WTC11 (cell line): ENCODE results near the gene MRTFB. TPM values are rescaled to one million over a fixed set of nuclear protein-coding genes. Genes with fewer than 3 reads are reported as not detected.

Experiments
- ATAC-seq: fragments of 200-7000 bp; cut with Tn5 transposase; 2 replicates; pipeline ENCODE4 v1.10.0; 2021; ENCODE audit warnings: mild to moderate bottlenecking, moderate library complexity
- CTCF ChIA-PET: fragments of 300-600 bp; sonication (Branson Sonifier 250); formaldehyde crosslinking; loops from one replicate; lab custom pipeline; 2021; ENCODE audit warnings: antibody characterized with exemption; lab: Charles Lee
- POLR2A ChIA-PET: fragments of 350-600 bp; sonication (Branson Sonifier 250); formaldehyde crosslinking; loops from one replicate; lab custom pipeline; 2021; ENCODE audit warnings: antibody characterized with exemption; lab: Charles Lee
- DNase-seq: peaks from one replicate; pipeline ENCODE4 v3.0.0; 2021; ENCODE audit warnings: low spot score
- H3K27ac Mint-ChIP-seq: 2 replicates; pipeline ENCODE4 v1.8.0; 2021; ENCODE audit warnings: mixed read lengths
- H3K27me3 Mint-ChIP-seq: 2 replicates; pipeline ENCODE4 v1.8.0; 2021; ENCODE audit warnings: low read depth, mild to moderate bottlenecking, moderate library complexity, mixed read lengths
- H3K36me3 Mint-ChIP-seq: 2 replicates; pipeline ENCODE4 v1.8.0; 2021; ENCODE audit warnings: mixed read lengths
- H3K4me1 Mint-ChIP-seq: 2 replicates; pipeline ENCODE4 v1.8.0; 2022; ENCODE audit warnings: mixed read lengths
- H3K4me3 Mint-ChIP-seq: 2 replicates; pipeline ENCODE4 v1.8.0; 2021; ENCODE audit warnings: mild to moderate bottlenecking, moderate library complexity, mixed read lengths
- H3K9me3 Mint-ChIP-seq: 2 replicates; pipeline ENCODE4 v1.8.0; 2021; ENCODE audit warnings: mixed read lengths
- ATF1 ChIP-seq: sonication (generic); formaldehyde crosslinking; IDR thresholded peaks from 2 replicates; pipeline ENCODE4 v1.8.1; 2023; ENCODE audit warnings: mild to moderate bottlenecking, moderate library complexity, missing genetic modification reagents
- GABPB1 ChIP-seq: sonication (generic); formaldehyde crosslinking; IDR thresholded peaks from 2 replicates; pipeline ENCODE4 v1.8.1; 2023; ENCODE audit warnings: mild to moderate bottlenecking, missing genetic modification reagents
- GTF2I ChIP-seq: fragments of 250-450 bp; sonication (Bioruptor Pico); conservative IDR thresholded peaks from 2 replicates; pipeline ENCODE4 v1.4.0; 2021; ENCODE audit warnings: mild to moderate bottlenecking
- RORB ChIP-seq: fragments of 250-450 bp; sonication (Bioruptor Pico); IDR thresholded peaks from 2 replicates; pipeline ENCODE4 v1.9.0; 2021; ENCODE audit warnings: mild to moderate bottlenecking
- SMAD3 ChIP-seq: sonication (generic); formaldehyde crosslinking; IDR thresholded peaks from 2 replicates; pipeline ENCODE4 v1.8.0; 2022; ENCODE audit warnings: missing genetic modification reagents, mild to moderate bottlenecking, borderline replicate concordance
- SOX15 ChIP-seq: fragments of 250-450 bp; sonication (Bioruptor Pico); IDR thresholded peaks from 2 replicates; pipeline ENCODE4 v1.9.0; 2021; ENCODE audit warnings: mild to moderate bottlenecking
- TEAD1 ChIP-seq: sonication (generic); formaldehyde crosslinking; IDR thresholded peaks from 2 replicates; pipeline ENCODE4 v1.8.0; 2022; ENCODE audit warnings: mild to moderate bottlenecking, missing genetic modification reagents
- ZNF219 ChIP-seq: sonication (generic); formaldehyde crosslinking; IDR thresholded peaks from 2 replicates; pipeline ENCODE4 v1.8.0; 2023; ENCODE audit warnings: missing genetic modification reagents, mild to moderate bottlenecking, borderline replicate concordance
- ZNF416 ChIP-seq: fragments of 250-450 bp; sonication (Bioruptor Pico); IDR thresholded peaks from 2 replicates; pipeline ENCODE4 v1.9.0; 2021; ENCODE audit warnings: mild to moderate bottlenecking, inconsistent platforms
- ZNF671 ChIP-seq: fragments of 250-450 bp; sonication (Bioruptor Pico); IDR thresholded peaks from 2 replicates; pipeline ENCODE4 v1.8.0; 2021; ENCODE audit warnings: mild to moderate bottlenecking
- total RNA-seq: library from RNA; stranded (reverse); gene quantifications from 3 replicates; pipeline ENCODE4 v1.2.3, GENCODE V29; 2021
- TF ChIP-seq, protein P1 (sequence below): sonication (generic); formaldehyde crosslinking; IDR thresholded peaks from 2 replicates; pipeline ENCODE4 v1.8.1; 2022; ENCODE audit warnings: low read depth, mild to moderate bottlenecking, moderate library complexity, missing genetic modification reagents, borderline replicate concordance
- TF ChIP-seq, protein P2 (sequence below): fragments of 250-450 bp; sonication (Bioruptor Pico); IDR thresholded peaks from 2 replicates; pipeline ENCODE4 v1.9.0; 2021; ENCODE audit warnings: moderate library complexity, mild to moderate bottlenecking, inconsistent platforms, borderline replicate concordance
- TF ChIP-seq, protein P3 (sequence below): sonication (generic); formaldehyde crosslinking; IDR thresholded peaks from 2 replicates; pipeline ENCODE4 v1.8.0; 2022; ENCODE audit warnings: mild to moderate bottlenecking, missing genetic modification reagents
- TF ChIP-seq, protein P4 (sequence below): sonication (generic); formaldehyde crosslinking; IDR thresholded peaks from 2 replicates; pipeline ENCODE4 v1.8.1; 2022; ENCODE audit warnings: mild to moderate bottlenecking, moderate library complexity, missing genetic modification reagents
- TF ChIP-seq, protein P5 (sequence below): sonication (generic); formaldehyde crosslinking; IDR thresholded peaks from 2 replicates; pipeline ENCODE4 v1.8.1; 2023; ENCODE audit warnings: mild to moderate bottlenecking, missing genetic modification reagents, moderate library complexity
- TF ChIP-seq, protein P6 (sequence below): sonication (generic); formaldehyde crosslinking; IDR thresholded peaks from 2 replicates; pipeline ENCODE4 v1.8.1; 2023; ENCODE audit warnings: mild to moderate bottlenecking, missing genetic modification reagents
- TF ChIP-seq, protein P7 (sequence below): fragments of 250-450 bp; sonication (Bioruptor Pico); IDR thresholded peaks from 2 replicates; pipeline ENCODE4 v1.9.0; 2021; ENCODE audit warnings: mild to moderate bottlenecking
- TF ChIP-seq, protein P8 (sequence below): sonication (generic); formaldehyde crosslinking; IDR thresholded peaks from 2 replicates; pipeline ENCODE4 v1.8.1; 2022; ENCODE audit warnings: missing genetic modification reagents, borderline replicate concordance
- TF ChIP-seq, protein P9 (sequence below): sonication (generic); formaldehyde crosslinking; IDR thresholded peaks from 2 replicates; pipeline ENCODE4 v1.8.0; 2023; ENCODE audit warnings: mild to moderate bottlenecking, missing genetic modification reagents

The MRTFB gene
- total RNA-seq, 1 experiment from 2014 or later, result 30.8 TPM

DNA sequence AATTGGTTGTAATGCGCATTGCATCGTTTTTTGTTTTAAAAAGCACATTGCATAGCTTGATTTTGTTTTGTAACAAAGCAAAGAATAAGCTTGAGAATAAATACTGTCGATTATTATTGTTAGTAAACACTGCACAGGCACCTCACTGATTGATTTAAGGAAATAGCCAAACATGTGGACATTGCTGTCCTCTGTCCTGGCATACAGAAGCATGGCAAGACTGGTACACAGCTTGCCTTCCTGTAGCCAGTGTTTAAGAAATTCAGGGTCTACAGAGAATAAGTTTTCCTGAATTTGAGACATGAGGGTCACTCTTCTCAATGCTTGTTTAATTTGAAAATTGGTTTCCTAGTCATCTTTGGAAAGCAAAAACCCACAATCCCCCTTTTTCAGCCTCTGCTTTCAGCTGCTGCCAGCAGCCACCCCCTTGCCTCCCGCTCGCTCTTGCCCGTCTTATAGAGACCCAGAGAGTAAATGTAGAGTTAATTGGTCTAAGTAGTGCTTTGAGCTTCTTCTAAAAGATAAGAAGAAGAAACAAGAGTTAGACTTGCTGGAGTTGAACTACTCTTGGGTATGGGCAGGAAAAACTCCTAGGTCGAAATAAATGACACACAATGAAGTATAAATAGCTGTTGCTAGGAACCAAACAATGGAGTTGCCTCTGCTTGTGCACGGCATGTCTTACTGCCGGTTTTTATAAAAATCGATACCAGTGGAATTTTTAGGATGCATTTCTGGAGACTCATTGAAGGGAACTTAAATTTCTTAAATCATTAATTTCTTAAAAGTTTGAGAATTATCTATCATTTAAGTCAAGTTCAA is 116.6 kb downstream of the MRTFB start (continued):
- TF ChIP-seq, protein P1, sequence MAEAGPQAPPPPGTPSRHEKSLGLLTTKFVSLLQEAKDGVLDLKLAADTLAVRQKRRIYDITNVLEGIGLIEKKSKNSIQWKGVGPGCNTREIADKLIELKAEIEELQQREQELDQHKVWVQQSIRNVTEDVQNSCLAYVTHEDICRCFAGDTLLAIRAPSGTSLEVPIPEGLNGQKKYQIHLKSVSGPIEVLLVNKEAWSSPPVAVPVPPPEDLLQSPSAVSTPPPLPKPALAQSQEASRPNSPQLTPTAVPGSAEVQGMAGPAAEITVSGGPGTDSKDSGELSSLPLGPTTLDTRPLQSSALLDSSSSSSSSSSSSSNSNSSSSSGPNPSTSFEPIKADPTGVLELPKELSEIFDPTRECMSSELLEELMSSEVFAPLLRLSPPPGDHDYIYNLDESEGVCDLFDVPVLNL (CRISPR knock-in tag), result no peak

DNA sequence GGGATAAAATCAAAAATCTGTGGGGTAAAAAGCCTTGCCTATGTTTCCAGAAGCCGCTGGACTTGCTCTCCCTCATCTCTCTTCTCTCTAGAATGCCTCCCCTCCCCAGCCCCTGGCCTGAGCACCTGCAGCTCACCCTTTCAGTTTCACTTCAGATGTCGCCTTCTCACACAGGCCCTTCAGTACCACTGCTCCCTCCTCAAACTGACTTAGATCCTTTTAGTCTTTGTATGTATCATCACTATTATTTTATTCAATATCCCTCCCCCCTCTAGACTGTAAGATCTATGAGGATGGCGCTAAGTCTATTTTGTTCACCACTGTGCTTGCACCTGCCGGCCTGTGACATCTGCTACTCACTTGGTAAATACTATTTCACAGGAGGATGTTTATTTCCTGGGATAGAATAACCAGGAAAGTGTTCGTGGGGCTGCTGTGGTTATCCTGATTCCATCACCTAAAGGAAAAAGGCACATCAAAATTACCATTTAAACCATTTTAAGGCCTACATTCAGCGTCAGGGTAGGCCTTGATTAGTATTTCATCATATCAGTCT is 122.3 kb downstream of the MRTFB start:
- H3K4me3 Mint-ChIP-seq, result no peak overlapping the region
- no peak for DNase-seq
- no peaks in the 10 kb centered on the region for H3K9me3 Mint-ChIP-seq
- 0 out of 2 replicates have a peak, but pooled peaks cover 3% of the 10 kb centered on the region for H3K4me1 Mint-ChIP-seq
- H3K27me3 Mint-ChIP-seq, result no peaks in the 10 kb centered on the region
- CTCF ChIA-PET, result no interaction called here
- H3K36me3 Mint-ChIP-seq, result no peaks in the 10 kb centered on the region
- no peak overlapping the region; the same call in 1 of the 2 replicates for H3K27ac Mint-ChIP-seq
- POLR2A ChIA-PET, result no interaction called here
- ATAC-seq, result no peak
- no peak for TF ChIP-seq SMAD3 (CRISPR knock-in tag)
- TF ChIP-seq ATF1, result no peak
- TF ChIP-seq GTF2I (CRISPR knock-in tag), result no peak
- TF ChIP-seq ZNF219 (CRISPR knock-in tag), result no peak
- no peak for TF ChIP-seq RORB (CRISPR knock-in tag)
- TF ChIP-seq SOX15, result no peak
- TF ChIP-seq, protein P2, sequence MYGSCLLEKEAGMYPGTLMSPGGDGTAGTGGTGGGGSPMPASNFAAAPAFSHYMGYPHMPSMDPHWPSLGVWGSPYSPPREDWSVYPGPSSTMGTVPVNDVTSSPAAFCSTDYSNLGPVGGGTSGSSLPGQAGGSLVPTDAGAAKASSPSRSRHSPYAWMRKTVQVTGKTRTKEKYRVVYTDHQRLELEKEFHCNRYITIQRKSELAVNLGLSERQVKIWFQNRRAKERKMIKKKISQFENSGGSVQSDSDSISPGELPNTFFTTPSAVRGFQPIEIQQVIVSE (CRISPR knock-in tag), result no peak
- TF ChIP-seq, protein P3, sequence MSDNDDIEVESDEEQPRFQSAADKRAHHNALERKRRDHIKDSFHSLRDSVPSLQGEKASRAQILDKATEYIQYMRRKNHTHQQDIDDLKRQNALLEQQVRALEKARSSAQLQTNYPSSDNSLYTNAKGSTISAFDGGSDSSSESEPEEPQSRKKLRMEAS (CRISPR knock-in tag), result no peak
- no peak for TF ChIP-seq ZNF416 (CRISPR knock-in tag)
- TF ChIP-seq GABPB1 (CRISPR knock-in tag), result no peak
- TF ChIP-seq, protein P4, sequence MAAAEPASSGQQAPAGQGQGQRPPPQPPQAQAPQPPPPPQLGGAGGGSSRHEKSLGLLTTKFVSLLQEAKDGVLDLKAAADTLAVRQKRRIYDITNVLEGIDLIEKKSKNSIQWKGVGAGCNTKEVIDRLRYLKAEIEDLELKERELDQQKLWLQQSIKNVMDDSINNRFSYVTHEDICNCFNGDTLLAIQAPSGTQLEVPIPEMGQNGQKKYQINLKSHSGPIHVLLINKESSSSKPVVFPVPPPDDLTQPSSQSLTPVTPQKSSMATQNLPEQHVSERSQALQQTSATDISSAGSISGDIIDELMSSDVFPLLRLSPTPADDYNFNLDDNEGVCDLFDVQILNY, result no peak
- TF ChIP-seq, protein P5, sequence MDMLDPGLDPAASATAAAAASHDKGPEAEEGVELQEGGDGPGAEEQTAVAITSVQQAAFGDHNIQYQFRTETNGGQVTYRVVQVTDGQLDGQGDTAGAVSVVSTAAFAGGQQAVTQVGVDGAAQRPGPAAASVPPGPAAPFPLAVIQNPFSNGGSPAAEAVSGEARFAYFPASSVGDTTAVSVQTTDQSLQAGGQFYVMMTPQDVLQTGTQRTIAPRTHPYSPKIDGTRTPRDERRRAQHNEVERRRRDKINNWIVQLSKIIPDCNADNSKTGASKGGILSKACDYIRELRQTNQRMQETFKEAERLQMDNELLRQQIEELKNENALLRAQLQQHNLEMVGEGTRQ (CRISPR knock-in tag), result no peak
- TF ChIP-seq, protein P6, sequence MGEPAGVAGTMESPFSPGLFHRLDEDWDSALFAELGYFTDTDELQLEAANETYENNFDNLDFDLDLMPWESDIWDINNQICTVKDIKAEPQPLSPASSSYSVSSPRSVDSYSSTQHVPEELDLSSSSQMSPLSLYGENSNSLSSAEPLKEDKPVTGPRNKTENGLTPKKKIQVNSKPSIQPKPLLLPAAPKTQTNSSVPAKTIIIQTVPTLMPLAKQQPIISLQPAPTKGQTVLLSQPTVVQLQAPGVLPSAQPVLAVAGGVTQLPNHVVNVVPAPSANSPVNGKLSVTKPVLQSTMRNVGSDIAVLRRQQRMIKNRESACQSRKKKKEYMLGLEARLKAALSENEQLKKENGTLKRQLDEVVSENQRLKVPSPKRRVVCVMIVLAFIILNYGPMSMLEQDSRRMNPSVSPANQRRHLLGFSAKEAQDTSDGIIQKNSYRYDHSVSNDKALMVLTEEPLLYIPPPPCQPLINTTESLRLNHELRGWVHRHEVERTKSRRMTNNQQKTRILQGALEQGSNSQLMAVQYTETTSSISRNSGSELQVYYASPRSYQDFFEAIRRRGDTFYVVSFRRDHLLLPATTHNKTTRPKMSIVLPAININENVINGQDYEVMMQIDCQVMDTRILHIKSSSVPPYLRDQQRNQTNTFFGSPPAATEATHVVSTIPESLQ (CRISPR knock-in tag), result no peak
- no peak for TF ChIP-seq ZNF671 (CRISPR knock-in tag)
- TF ChIP-seq, protein P7, sequence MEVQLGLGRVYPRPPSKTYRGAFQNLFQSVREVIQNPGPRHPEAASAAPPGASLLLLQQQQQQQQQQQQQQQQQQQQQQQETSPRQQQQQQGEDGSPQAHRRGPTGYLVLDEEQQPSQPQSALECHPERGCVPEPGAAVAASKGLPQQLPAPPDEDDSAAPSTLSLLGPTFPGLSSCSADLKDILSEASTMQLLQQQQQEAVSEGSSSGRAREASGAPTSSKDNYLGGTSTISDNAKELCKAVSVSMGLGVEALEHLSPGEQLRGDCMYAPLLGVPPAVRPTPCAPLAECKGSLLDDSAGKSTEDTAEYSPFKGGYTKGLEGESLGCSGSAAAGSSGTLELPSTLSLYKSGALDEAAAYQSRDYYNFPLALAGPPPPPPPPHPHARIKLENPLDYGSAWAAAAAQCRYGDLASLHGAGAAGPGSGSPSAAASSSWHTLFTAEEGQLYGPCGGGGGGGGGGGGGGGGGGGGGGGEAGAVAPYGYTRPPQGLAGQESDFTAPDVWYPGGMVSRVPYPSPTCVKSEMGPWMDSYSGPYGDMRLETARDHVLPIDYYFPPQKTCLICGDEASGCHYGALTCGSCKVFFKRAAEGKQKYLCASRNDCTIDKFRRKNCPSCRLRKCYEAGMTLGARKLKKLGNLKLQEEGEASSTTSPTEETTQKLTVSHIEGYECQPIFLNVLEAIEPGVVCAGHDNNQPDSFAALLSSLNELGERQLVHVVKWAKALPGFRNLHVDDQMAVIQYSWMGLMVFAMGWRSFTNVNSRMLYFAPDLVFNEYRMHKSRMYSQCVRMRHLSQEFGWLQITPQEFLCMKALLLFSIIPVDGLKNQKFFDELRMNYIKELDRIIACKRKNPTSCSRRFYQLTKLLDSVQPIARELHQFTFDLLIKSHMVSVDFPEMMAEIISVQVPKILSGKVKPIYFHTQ, result no peak
- TF ChIP-seq TEAD1 (CRISPR knock-in tag), result no peak
- TF ChIP-seq, protein P8, sequence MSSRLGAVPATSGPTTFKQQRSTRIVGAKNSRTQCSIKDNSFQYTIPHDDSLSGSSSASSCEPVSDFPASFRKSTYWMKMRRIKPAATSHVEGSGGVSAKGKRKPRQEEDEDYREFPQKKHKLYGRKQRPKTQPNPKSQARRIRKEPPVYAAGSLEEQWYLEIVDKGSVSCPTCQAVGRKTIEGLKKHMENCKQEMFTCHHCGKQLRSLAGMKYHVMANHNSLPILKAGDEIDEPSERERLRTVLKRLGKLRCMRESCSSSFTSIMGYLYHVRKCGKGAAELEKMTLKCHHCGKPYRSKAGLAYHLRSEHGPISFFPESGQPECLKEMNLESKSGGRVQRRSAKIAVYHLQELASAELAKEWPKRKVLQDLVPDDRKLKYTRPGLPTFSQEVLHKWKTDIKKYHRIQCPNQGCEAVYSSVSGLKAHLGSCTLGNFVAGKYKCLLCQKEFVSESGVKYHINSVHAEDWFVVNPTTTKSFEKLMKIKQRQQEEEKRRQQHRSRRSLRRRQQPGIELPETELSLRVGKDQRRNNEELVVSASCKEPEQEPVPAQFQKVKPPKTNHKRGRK (CRISPR knock-in tag), result no peak
- TF ChIP-seq, protein P9, sequence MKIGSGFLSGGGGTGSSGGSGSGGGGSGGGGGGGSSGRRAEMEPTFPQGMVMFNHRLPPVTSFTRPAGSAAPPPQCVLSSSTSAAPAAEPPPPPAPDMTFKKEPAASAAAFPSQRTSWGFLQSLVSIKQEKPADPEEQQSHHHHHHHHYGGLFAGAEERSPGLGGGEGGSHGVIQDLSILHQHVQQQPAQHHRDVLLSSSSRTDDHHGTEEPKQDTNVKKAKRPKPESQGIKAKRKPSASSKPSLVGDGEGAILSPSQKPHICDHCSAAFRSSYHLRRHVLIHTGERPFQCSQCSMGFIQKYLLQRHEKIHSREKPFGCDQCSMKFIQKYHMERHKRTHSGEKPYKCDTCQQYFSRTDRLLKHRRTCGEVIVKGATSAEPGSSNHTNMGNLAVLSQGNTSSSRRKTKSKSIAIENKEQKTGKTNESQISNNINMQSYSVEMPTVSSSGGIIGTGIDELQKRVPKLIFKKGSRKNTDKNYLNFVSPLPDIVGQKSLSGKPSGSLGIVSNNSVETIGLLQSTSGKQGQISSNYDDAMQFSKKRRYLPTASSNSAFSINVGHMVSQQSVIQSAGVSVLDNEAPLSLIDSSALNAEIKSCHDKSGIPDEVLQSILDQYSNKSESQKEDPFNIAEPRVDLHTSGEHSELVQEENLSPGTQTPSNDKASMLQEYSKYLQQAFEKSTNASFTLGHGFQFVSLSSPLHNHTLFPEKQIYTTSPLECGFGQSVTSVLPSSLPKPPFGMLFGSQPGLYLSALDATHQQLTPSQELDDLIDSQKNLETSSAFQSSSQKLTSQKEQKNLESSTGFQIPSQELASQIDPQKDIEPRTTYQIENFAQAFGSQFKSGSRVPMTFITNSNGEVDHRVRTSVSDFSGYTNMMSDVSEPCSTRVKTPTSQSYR (CRISPR knock-in tag), result no peak
